GM10248 (cell line): ENCODE results near the gene RARRES1.
A peak's percentile ranks its signal among the peaks of the same experiment; 100 is the strongest.

Experiments used
- CTCF ChIA-PET: fragments of 300-600 bp; sonication (Branson Sonifier 250); formaldehyde crosslinking; extraction: SDS; loops from one replicate; lab custom pipeline; 2021; ENCODE audit warnings: antibody characterized with exemption; lab: Yijun Ruan, JAX
- POLR2A ChIA-PET: fragments of 350-650 bp; sonication (Branson Sonifier 250); formaldehyde crosslinking; extraction: SDS; loops from one replicate; lab custom pipeline; 2020; ENCODE audit warnings: antibody characterized with exemption; lab: Yijun Ruan, JAX
- DNase-seq: peaks from one replicate; pipeline ENCODE4 v3.0.0; 2012; ENCODE audit errors: extremely low spot score
- TF ChIP-seq, protein P1 (sequence below): IDR thresholded peaks from 2 replicates; pipeline ENCODE4 v1.5.1; 2012; ENCODE audit warnings: mild to moderate bottlenecking, low read depth; ENCODE audit errors: extremely low read depth, missing control alignments, control extremely low read depth

RARRES1 gene

DNA sequence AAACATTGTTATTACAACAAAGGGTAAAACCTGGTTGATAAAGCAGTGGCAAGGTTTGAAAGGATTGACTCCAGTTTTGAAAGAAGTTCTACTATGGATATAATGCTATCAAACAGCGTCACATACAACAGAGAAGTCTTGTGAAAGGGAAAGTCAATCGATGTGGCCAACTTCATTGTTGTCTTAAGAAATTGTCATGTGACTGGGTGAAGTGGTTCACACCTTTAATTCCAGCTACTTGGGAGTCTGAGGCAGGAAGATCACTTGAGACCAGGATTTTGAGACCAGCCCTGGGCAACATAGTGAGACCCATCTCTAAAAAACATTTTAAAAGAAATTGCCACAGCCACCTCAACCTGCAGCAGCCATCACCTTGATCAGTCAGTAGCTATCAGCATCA lies 53.6 kb downstream of the RARRES1 start:
- TF ChIP-seq, protein P1, sequence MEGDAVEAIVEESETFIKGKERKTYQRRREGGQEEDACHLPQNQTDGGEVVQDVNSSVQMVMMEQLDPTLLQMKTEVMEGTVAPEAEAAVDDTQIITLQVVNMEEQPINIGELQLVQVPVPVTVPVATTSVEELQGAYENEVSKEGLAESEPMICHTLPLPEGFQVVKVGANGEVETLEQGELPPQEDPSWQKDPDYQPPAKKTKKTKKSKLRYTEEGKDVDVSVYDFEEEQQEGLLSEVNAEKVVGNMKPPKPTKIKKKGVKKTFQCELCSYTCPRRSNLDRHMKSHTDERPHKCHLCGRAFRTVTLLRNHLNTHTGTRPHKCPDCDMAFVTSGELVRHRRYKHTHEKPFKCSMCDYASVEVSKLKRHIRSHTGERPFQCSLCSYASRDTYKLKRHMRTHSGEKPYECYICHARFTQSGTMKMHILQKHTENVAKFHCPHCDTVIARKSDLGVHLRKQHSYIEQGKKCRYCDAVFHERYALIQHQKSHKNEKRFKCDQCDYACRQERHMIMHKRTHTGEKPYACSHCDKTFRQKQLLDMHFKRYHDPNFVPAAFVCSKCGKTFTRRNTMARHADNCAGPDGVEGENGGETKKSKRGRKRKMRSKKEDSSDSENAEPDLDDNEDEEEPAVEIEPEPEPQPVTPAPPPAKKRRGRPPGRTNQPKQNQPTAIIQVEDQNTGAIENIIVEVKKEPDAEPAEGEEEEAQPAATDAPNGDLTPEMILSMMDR, result no peak
- no peak for DNase-seq
- CTCF ChIA-PET, result interaction anchor here (1.1 to 6.1 kb wide), 6 partner anchors 9 to 125 kb away, joined by 3 to 29 read pairs (median 8); partner anchors contain the start of gene GFM1
- POLR2A ChIA-PET, result no interaction called here

DNA sequence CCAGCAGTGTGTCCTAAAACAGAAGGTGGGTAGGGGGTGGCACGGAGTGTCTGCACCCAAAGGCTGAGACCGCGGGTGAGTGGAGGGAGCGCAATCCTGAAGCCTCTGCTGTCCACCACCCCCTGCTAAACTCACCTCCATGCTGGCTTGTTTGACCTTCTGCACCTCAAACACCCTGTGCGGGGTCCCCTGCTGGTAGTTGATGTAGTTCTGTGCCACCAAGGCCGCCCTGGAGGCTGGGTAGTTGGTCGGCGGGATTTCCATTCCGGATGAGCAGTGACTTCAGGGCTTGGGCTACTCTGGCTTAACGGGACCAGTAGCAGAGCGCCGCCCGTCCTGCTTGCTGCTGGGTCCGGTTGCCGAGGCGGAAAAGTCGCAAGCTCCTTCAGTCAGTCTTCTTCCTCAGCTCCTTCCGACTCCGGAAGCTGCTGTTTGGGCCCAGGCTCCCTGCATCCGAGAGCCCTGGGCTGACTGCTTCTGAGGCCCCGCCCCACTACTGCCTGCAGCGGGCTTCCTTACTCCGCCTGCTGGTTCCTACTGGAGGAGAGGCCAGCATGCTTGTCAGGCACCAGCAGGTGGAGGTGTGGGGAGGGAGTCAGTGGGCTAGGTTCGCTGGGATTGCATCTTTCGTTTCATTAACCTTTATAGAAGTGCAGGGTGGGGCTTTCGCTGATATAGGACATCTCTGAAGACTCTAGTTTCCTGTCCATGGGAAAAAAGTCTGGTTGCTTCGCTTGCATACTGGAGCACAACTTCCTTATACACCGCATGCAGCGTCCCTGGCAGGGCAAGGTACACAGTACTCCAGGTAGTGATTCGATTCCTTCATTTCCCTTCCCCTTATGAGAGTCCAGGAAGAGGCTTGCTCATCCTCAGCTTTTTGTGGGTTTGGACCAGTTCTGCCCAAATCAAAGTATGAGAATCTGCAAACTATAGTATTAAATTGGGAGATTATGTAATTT lies 59.8 kb downstream of the RARRES1 start, which contains the start of gene LXN:
LXN (minus strand) TSS at position 434 of the 962 bp plus-strand sequence; CDS start at position 264, 170 bp downstream.
- DNase-seq, result peak; percentile 93
- CTCF ChIA-PET, result interaction anchor here (0.6 to 7.3 kb wide), 13 partner anchors 9 to 123 kb away, joined by 3 to 76 read pairs (median 4); partner anchors contain the start of gene GFM1
- TF ChIP-seq, protein P1, result peak; percentile 80
- POLR2A ChIA-PET, result interaction anchor here (1.0 kb wide), 1 partner anchor 8 kb away, joined by 3 read pairs; no protein-coding TSS in a partner anchor

DNA sequence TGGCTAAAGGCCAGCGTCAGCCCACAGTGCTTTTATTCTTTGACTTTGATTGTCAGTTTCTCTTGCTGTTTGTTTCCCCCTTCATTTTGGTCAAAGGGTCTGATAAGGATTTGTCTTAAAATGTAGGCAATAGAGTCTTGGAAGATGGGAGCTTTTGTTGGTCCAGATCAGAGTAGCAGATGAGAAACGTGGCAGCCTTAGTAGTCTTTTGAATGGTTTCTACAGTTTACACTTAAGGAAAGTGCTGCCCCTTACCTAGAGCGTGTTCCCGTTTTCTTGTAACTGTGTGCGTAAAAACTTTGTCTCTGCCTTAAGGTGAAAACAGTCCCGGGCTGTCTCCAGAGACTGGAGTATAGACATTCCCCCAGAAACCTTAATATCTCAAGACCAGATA lies 60.4 kb downstream of the RARRES1 start:
- ChIA-PET POLR2A (interaction anchor here (1.0 kb wide), 1 partner anchor 8 kb away, joined by 3 read pairs; no protein-coding TSS in a partner anchor), CTCF (interaction anchor here (0.6 to 7.3 kb wide), 13 partner anchors 10 to 123 kb away, joined by 3 to 76 read pairs (median 4); partner anchors contain the start of gene GFM1)
- no peak for DNase-seq
- TF ChIP-seq, protein P1, result no peak

DNA sequence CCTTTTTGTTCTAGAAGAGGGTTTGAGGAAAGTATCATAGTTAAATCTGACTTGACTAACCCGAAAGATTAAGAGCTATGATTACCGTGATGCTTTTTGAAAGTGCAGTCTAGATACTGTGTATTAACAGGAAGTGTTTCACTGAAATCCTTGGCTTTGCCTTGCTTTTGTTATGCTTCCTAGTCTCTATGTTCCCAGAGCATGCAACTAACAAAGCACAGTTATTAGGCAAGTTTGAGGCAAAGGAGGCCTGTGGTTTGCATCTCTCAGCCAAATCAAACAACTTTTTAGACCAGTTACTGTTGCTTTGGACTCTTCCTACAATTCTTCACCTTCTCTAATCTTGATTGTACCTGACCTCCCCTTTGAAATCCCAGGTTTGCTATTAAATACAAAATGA lies 63.8 kb downstream of the RARRES1 start:
- no peak for DNase-seq
- CTCF ChIA-PET, result interaction anchor here (0.9 to 7.3 kb wide), 4 partner anchors 8 to 16 kb away, joined by 3 to 76 read pairs (median 4); no protein-coding TSS in a partner anchor
- POLR2A ChIA-PET, result no interaction called here

DNA sequence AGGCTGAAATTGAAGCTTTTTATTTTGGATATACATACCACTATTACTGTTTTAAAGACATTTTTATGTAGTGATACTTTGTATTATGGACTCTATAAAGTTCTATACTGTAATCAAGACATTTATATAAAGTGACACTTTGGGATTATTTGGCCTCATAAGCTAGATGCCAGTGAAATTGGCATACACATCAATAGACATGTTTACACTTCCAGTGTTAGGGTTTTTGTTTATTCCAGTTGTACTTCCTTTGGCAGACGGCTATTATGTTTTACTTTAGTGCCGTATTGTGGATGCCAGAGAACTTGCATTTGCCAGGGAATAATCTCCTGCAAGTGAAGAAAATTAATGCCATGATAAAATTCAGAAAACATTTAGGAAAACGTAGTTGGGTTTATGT lies 65.8 kb downstream of the RARRES1 start:
- CTCF ChIA-PET, result interaction anchor here (1.3 kb wide), 1 partner anchor 11 kb away, joined by 4 read pairs; no protein-coding TSS in a partner anchor

More for the DNA sequence above, 63.8 kb downstream of the RARRES1 start:
- TF ChIP-seq, protein P1, result no peak

DNA sequence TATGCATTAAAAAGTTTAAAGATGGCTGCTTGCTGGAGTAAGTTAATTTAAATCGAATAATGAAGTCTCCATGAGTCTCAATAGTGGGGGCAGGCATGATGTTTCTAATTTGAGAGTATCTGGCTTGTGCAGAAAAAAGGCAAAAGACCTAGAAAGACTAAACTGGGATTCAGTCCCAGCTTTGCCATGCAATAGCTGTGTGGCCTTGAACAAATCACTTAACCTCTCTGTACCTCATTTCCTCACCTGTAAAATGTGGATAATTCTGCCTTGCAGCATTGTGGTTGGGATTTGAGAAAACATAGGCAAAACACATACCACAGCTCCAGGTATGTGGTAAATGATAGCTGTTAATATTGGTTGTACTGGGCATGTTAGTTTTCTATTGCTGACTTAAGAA lies 68.4 kb downstream of the RARRES1 start:
- CTCF ChIA-PET, result interaction anchor here (0.8 to 7.8 kb wide), 5 partner anchors 6 to 131 kb away, joined by 3 to 125 read pairs (median 6); partner anchors contain the start of genes GFM1 and LXN

More for the DNA sequence above, 65.8 kb downstream of the RARRES1 start:
- TF ChIP-seq, protein P1, result no peak
- no peak for DNase-seq
- POLR2A ChIA-PET, result no interaction called here

More for the DNA sequence above, 68.4 kb downstream of the RARRES1 start:
- no peak for DNase-seq
- TF ChIP-seq, protein P1, result no peak
- POLR2A ChIA-PET, result interaction anchor here (1.4 kb wide), 1 partner anchor 9 kb away, joined by 3 read pairs; the partner anchor contains the start of gene LXN
